HCT116 (cell line): ENCODE measurements around the gene OR1E2. TPM values are rescaled to one million over a fixed set of nuclear protein-coding genes. Genes with fewer than 3 reads are reported as not detected.

Experiments used
- ATAC-seq: fragments of 200-7000 bp; cut with Tn5 transposase; 2 replicates; pipeline ENCODE4 v1.9.1; 2020; ENCODE audit warnings: mild to moderate bottlenecking, moderate library complexity
- BruUV-seq: library from RNA; stranded (reverse); fragments of 400-500 nt; replicated peaks from 2 replicates; lab custom pipeline; 2021; lab: Mats Ljungman, UMichigan
- CTCF ChIA-PET: fragments of 300-600 bp; sonication (Branson Sonifier 250); formaldehyde crosslinking; loops from one replicate; lab custom pipeline; 2021; ENCODE audit warnings: antibody characterized with exemption; lab: Charles Lee
- POLR2A ChIA-PET: fragments of 300-600, 350-600 bp; sonication (Branson Sonifier 250); formaldehyde crosslinking; loops from one replicate; lab custom pipeline; 2021; ENCODE audit warnings: antibody characterized with exemption; lab: Charles Lee
- RAD21 ChIA-PET, 2 experiments: fragments of 300-600 bp; sonication (Branson Sonifier 250); formaldehyde crosslinking; loops; one replicate each; lab custom pipeline; 2023; ENCODE audit warnings: low total read pairs in 2 of 2; ENCODE audit not compliant: uncharacterized antibody in 2 of 2, unreplicated experiment in 2 of 2, low non-redundant PET in 1 of 2; lab: Charles Lee
- DNase-seq: peaks from one replicate; pipeline ENCODE4 v3.0.0-alpha.2; 2010; ENCODE audit warnings: low read depth, low spot score
- H2AFZ ChIP-seq: fragments of 200-600 bp; shearing (Covaris generic), sonication (generic); 2 replicates; pipeline ENCODE4 v1.6.1; 2017; ENCODE audit warnings: low read depth, mixed run types, mixed read lengths, antibody characterized with exemption, low read length; ENCODE audit not compliant: poor library complexity, severe bottlenecking
- H3K27ac ChIP-seq: 2 replicates; pipeline ENCODE4 v1.5.1; 2012; ENCODE audit warnings: low read depth, low read length
- H3K27me3 ChIP-seq: fragments of 200-600 bp; sonication (generic); 2 replicates; pipeline ENCODE4 v1.6.1; 2016; ENCODE audit warnings: mixed run types, low read length, mixed read lengths; ENCODE audit not compliant: insufficient read depth
- H3K36me3 ChIP-seq, 2 experiments: fragments of 200-500 bp in 1 of 2; fragments of 200-600 bp in 1 of 2; sonication (Bioruptor generic) in 1 of 2; sonication (generic) in 1 of 2; 2 replicates each; pipeline versions ENCODE4 v1.5.1 to v1.6.1; 2014 to 2016; ENCODE audit warnings: low read length in 2 of 2, inconsistent platforms in 1 of 2, mixed read lengths in 1 of 2, mixed run types in 1 of 2; ENCODE audit not compliant: insufficient read depth in 2 of 2, control insufficient read depth in 1 of 2
- H3K4me1 ChIP-seq, 2 experiments: fragments of 200-600 bp in 1 of 2; sonication (generic) in 1 of 2; 2 replicates each; pipeline versions ENCODE4 v1.5.1 to v1.6.1; 2012 to 2017; ENCODE audit warnings: low read length in 2 of 2, inconsistent platforms in 1 of 2, mild to moderate bottlenecking in 1 of 2, mixed read lengths in 1 of 2, mixed run types in 1 of 2, moderate library complexity in 1 of 2; ENCODE audit not compliant: insufficient read depth in 2 of 2, control insufficient read depth in 1 of 2
- H3K4me2 ChIP-seq: fragments of 200-600 bp; sonication (generic); 2 replicates; pipeline ENCODE4 v1.6.1; 2017; ENCODE audit warnings: mixed run types, low read length, mixed read lengths
- H3K4me3 ChIP-seq, 2 experiments: fragments of 200-600 bp in 1 of 2; sonication (generic) in 1 of 2; replicated peaks in 1 of 2; 2 replicates each; pipeline ENCODE4 v1.5.1; 2011 to 2016; ENCODE audit warnings: low read length in 2 of 2, control low read depth in 1 of 2, low read depth in 1 of 2, mild to moderate bottlenecking in 1 of 2, mixed read lengths in 1 of 2, mixed run types in 1 of 2
- H3K79me2 ChIP-seq: fragments of 200-600 bp; sonication (generic); 2 replicates; pipeline ENCODE4 v1.6.1; 2017; ENCODE audit warnings: mild to moderate bottlenecking, mixed run types, low read length, moderate library complexity, mixed read lengths; ENCODE audit not compliant: insufficient read depth
- H3K9ac ChIP-seq: fragments of 200-600 bp; sonication (generic); 2 replicates; pipeline ENCODE4 v1.6.1; 2016; ENCODE audit warnings: low read length, mixed read lengths
- H3K9me2 ChIP-seq: fragments of 200-600 bp; sonication (generic), shearing (Covaris generic); 2 replicates; pipeline ENCODE4 v1.6.1; 2017; ENCODE audit warnings: mixed run types, mild to moderate bottlenecking, moderate library complexity; ENCODE audit not compliant: insufficient read depth
- H3K9me3 ChIP-seq, 2 experiments: fragments of 200-500 bp in 1 of 2; fragments of 200-600 bp in 1 of 2; sonication (Bioruptor generic) in 1 of 2; sonication (generic) in 1 of 2; 2 replicates each; pipeline ENCODE4 v1.6.1; 2014 to 2017; ENCODE audit warnings: low read length in 2 of 2, mixed read lengths in 2 of 2, inconsistent platforms in 1 of 2, low read depth in 1 of 2, mild to moderate bottlenecking in 1 of 2, mixed run types in 1 of 2, moderate library complexity in 1 of 2; ENCODE audit not compliant: control insufficient read depth in 1 of 2, insufficient read depth in 1 of 2
- H4K20me1 ChIP-seq: fragments of 200-600 bp; sonication (generic), shearing (Covaris generic); 2 replicates; pipeline ENCODE4 v1.6.1; 2017; ENCODE audit warnings: mixed run types, mild to moderate bottlenecking, moderate library complexity; ENCODE audit not compliant: insufficient read depth
- ATF3 ChIP-seq: IDR thresholded peaks from 2 replicates; pipeline ENCODE4 v1.6.1; 2012
- CBX3 ChIP-seq: IDR thresholded peaks from 2 replicates; pipeline ENCODE4 v1.6.1; 2012; ENCODE audit warnings: low read depth
- CEBPB ChIP-seq: IDR thresholded peaks from 2 replicates; pipeline ENCODE4 v1.6.1; 2012; ENCODE audit warnings: low read depth
- CTCF ChIP-seq, 3 experiments: fragments of 200-600 bp in 1 of 3; sonication (generic) in 1 of 3; IDR thresholded peaks in 2 of 3; conservative IDR thresholded peaks in 1 of 3; 2 replicates each; pipeline ENCODE4 v1.5.1; 2012 to 2017; ENCODE audit warnings: low read depth in 2 of 3, low read length in 2 of 3, antibody characterized with exemption in 1 of 3, borderline replicate concordance in 1 of 3, control low read depth in 1 of 3, mild to moderate bottlenecking in 1 of 3, mixed read lengths in 1 of 3, mixed run types in 1 of 3, moderate library complexity in 1 of 3; ENCODE audit not compliant: insufficient read depth in 1 of 3
- EGR1 ChIP-seq: IDR thresholded peaks from 2 replicates; pipeline ENCODE4 v1.6.1; 2012; ENCODE audit warnings: low read depth
- ELF1 ChIP-seq: IDR thresholded peaks from 2 replicates; pipeline ENCODE4 v1.6.1; 2012; ENCODE audit warnings: low read depth, borderline replicate concordance
- EZH2phosphoT487 ChIP-seq: fragments of 200-600 bp; IDR thresholded peaks from 2 replicates; pipeline ENCODE4 v1.6.1; 2018; ENCODE audit warnings: antibody characterized with exemption, borderline replicate concordance
- FOSL1 ChIP-seq: IDR thresholded peaks from 2 replicates; pipeline ENCODE4 v1.6.1; 2012; ENCODE audit warnings: low read depth
- JUND ChIP-seq: IDR thresholded peaks from 2 replicates; pipeline ENCODE4 v1.6.1; 2012
- MAX ChIP-seq: IDR thresholded peaks from 2 replicates; pipeline ENCODE4 v1.6.1; 2012
- POLR2A ChIP-seq: IDR thresholded peaks from 2 replicates; pipeline ENCODE4 v1.7.0; 2011; ENCODE audit warnings: borderline replicate concordance; ENCODE audit not compliant: insufficient read depth, insufficient read length; ENCODE audit errors: extremely low read depth
- RAD21 ChIP-seq: IDR thresholded peaks from 2 replicates; pipeline ENCODE4 v1.6.1; 2012; ENCODE audit warnings: low read depth, mild to moderate bottlenecking
- REST ChIP-seq: IDR thresholded peaks from 2 replicates; pipeline ENCODE4 v1.6.1; 2012; ENCODE audit warnings: low read depth
- SP1 ChIP-seq: IDR thresholded peaks from 2 replicates; pipeline ENCODE4 v1.6.1; 2012; ENCODE audit warnings: low read depth
- SRF ChIP-seq: IDR thresholded peaks from 2 replicates; pipeline ENCODE4 v1.6.1; 2012; ENCODE audit warnings: low read depth
- TCF7L2 ChIP-seq: IDR thresholded peaks from 2 replicates; pipeline ENCODE4 v1.7.0; 2011; ENCODE audit warnings: borderline replicate concordance, inconsistent platforms; ENCODE audit not compliant: insufficient read depth, insufficient read length; ENCODE audit errors: extremely low read depth
- YY1 ChIP-seq: IDR thresholded peaks from 2 replicates; pipeline ENCODE4 v1.6.1; 2011; ENCODE audit warnings: low read length, low read depth, moderate library complexity, mild to moderate bottlenecking; ENCODE audit not compliant: insufficient replicate concordance; ENCODE audit errors: extremely low read depth
- ZFX ChIP-seq: fragments of 450-650 bp; IDR thresholded peaks from 2 replicates; pipeline ENCODE4 v1.6.1; 2017
- ZNF274 ChIP-seq: fragments of 200-500 bp; sonication (Bioruptor generic); IDR thresholded peaks from 2 replicates; pipeline ENCODE4 v1.6.1; 2014; ENCODE audit warnings: mild to moderate bottlenecking, low read depth, low read length, inconsistent platforms
- intact Hi-C: fragments of 100-400 bp; cut with micrococcal nuclease; formaldehyde crosslinking; loops from 2 replicates; pipeline ENCODE4 v1.10.0; 2022
- total RNA-seq: library from RNA; stranded (reverse); gene quantifications from one replicate; pipeline ENCODE4 v1.2.1, GENCODE V29; 2021; ENCODE audit not compliant: unreplicated experiment

OR1E2 gene
- total RNA-seq, 1 experiment from 2014 or later: not detected

GRCh38 chr17:3401786-3402185, 31.9 kb downstream of the OR1E2 start:
- Histone ChIP-seq H3K36me3 (no peaks in the 10 kb centered on the region), H2AFZ (no peak overlapping the region), H3K79me2 (no peaks in the 10 kb centered on the region), H3K9ac (no peak overlapping the region), H4K20me1 (no peaks in the 10 kb centered on the region)
- DNase-seq: no peak
- no peak for ATAC-seq
- CTCF ChIA-PET: no interaction called here
- TF ChIP-seq YY1 (no peak), TCF7L2 (no peak), CTCF (IDR thresholded peaks at IDR 0.05 in 2 of 3, conservative IDR thresholded peaks at IDR 0.05 in 1 of 3; ENCODE audit: borderline replicate concordance in 1 of 3, insufficient read depth in 1 of 3, low read depth in 2 of 3, low read length in 2 of 3) (no peak), RAD21 (no peak), ZNF274 (no peak), ATF3 (no peak), EGR1 (no peak), POLR2A (no peak), CEBPB (no peak), SP1 (no peak), MAX (no peak), ELF1 (no peak), SRF (no peak), REST (no peak), FOSL1 (no peak), EZH2phosphoT487 (no peak), CBX3 (no peak), ZFX (no peak), JUND (no peak)
- TF ChIP-seq, all 23 proteins: peak for 0
- RAD21 ChIA-PET: no interaction called here
- Histone ChIP-seq H3K4me1 (no peaks in the 10 kb centered on the region), H3K27me3 (peaks cover 10% of the 10 kb centered on the region), H3K9me2 (no peaks in the 10 kb centered on the region), H3K9me3 (no peaks in the 10 kb centered on the region), H3K4me2 (no peak overlapping the region), H3K4me3 (no peak overlapping the region), H3K27ac (no peak overlapping the region)
- no TSS peak for BruUV-seq
- POLR2A ChIA-PET: no interaction called here
- intact Hi-C loops: no loop called here
